Spleen (tissue), 11 donors: Measurements from ENCODE around the gene ACTRT3. TPM values are rescaled to one million over a fixed set of nuclear protein-coding genes. Genes with fewer than 3 reads are reported as not detected.

Experiments used
- DNase-seq: peaks from one replicate; pipeline ENCODE4 v3.0.0-alpha.2; 2020
- H3K27ac ChIP-seq, 8 donors: fragments of 200-600 bp; sonication (generic) in 7 of 8; 1 replicate in 4 of 8; 2 replicates in 4 of 8; pipeline versions ENCODE4 v1.5.0 to v1.8.0; 2016 to 2021; ENCODE audit warnings: inconsistent platforms in 4 of 8, mild to moderate bottlenecking in 4 of 8, moderate library complexity in 1 of 8
- H3K27me3 ChIP-seq, 7 donors: fragments of 200-600 bp; sonication (generic) in 6 of 7; replicated peaks in 1 of 7; 1 replicate in 4 of 7; 2 replicates in 3 of 7; pipeline versions ENCODE4 v1.5.0 to v1.8.0; 2016 to 2021; ENCODE audit warnings: inconsistent platforms in 3 of 7, mild to moderate bottlenecking in 1 of 7
- H3K36me3 ChIP-seq, 6 donors: fragments of 200-600 bp; sonication (generic) in 5 of 6; 1 replicate in 4 of 6; 2 replicates in 2 of 6; pipeline versions ENCODE4 v1.5.0 to v1.8.0; 2016 to 2021; ENCODE audit warnings: inconsistent platforms in 2 of 6
- H3K4me1 ChIP-seq, 6 donors: fragments of 200-600 bp; sonication (generic) in 5 of 6; 1 replicate in 3 of 6; 2 replicates in 3 of 6; pipeline versions ENCODE4 v1.5.0 to v1.8.0; 2016 to 2021; ENCODE audit warnings: inconsistent platforms in 3 of 6
- H3K4me3 ChIP-seq, 8 donors: fragments of 200-600 bp; sonication (generic) in 7 of 8; 1 replicate in 4 of 8; 2 replicates in 4 of 8; pipeline versions ENCODE4 v1.5.0 to v1.8.0; 2016 to 2021; ENCODE audit warnings: inconsistent platforms in 4 of 8, mild to moderate bottlenecking in 4 of 8, moderate library complexity in 2 of 8
- H3K9me3 ChIP-seq, 8 donors: fragments of 200-600 bp; sonication (generic) in 7 of 8; 1 replicate in 4 of 8; 2 replicates in 4 of 8; pipeline versions ENCODE4 v1.5.0 to v1.8.0; 2016 to 2021; ENCODE audit warnings: inconsistent platforms in 4 of 8
- POLR2A ChIP-seq, 3 donors: fragments of 450-650 bp; IDR thresholded peaks; one replicate each; pipeline ENCODE4 v1.5.1; 2017; ENCODE audit warnings: antibody characterized with exemption in 3 of 3, mild to moderate bottlenecking in 1 of 3
- POLR2AphosphoS5 ChIP-seq, 3 donors: sonication (generic); formaldehyde crosslinking; IDR thresholded peaks; one replicate each; pipeline ENCODE4 v1.5.1; 2017; ENCODE audit warnings: antibody characterized with exemption in 3 of 3
- WGBS, 5 donors: extraction: QIAGEN DNeasy Blood & Tissue Kit in 3 of 5; methylation state at CpG; one replicate each; pipeline versions ENCODE4 v1.1.5 to v1.1.7; 2013 to 2018; 5-methylcytosine and 5-hydroxymethylcytosine counted together
- intact Hi-C: fragments of 100-400 bp; cut with DNase I; formaldehyde crosslinking; loops from one replicate; pipeline ENCODE4 v1.15.0; 2023; ENCODE audit warnings: low total_unique reads
- polyA plus RNA-seq, 3 donors: library from polyadenylated mRNA; stranded (reverse); fragments of 200-250 nt; gene quantifications; one replicate each; pipeline ENCODE4 v1.2.1, GENCODE V29; 2013
- total RNA-seq, 7 donors: library from RNA; depleted of rRNA in 3 of 7; stranded (reverse); fragments of >200 nt in 3 of 7; fragmentation: NEBNext Ultra II Directional in 4 of 7; extraction: Animal tissue kit (Norgen Biotek cat#: 25700) in 4 of 7; gene quantifications; one replicate each; pipeline versions ENCODE4 v1.1.0 to v1.2.1, GENCODE V29; 2016 to 2021
- TF ChIP-seq, protein P1 (sequence below), 11 experiments: fragments of 200-600 bp in 7 of 11; fragments of 450-650 bp in 4 of 11; sonication (generic) in 4 of 11; IDR thresholded peaks in 8 of 11; conservative IDR thresholded peaks in 3 of 11; 1 replicate in 7 of 11; 2 replicates in 4 of 11; pipeline versions ENCODE4 v1.4.0 to v1.8.0; 2016 to 2021; ENCODE audit warnings: antibody characterized with exemption in 11 of 11, inconsistent platforms in 4 of 11, mild to moderate bottlenecking in 1 of 11
- donor health status: healthy with polysubstance abuse.
- donor health status: DM: no; HTN: no; CAD: no; lungs with moderate emphysema.
- donor health status: DM: no; HTN: no; CAD: no.
- donor health status: Bipolar disorder and iron deficiency.
- donor health status: healthy.
- donor health status: DM: no; HTN: no; CAD: no.
- donor health status: DM: yes; HTN: yes; CAD: no.

Gene ACTRT3
- total and polyA plus RNA-seq, 10 donors, result 0.29 to 1.5 (median 0.63) TPM

DNA sequence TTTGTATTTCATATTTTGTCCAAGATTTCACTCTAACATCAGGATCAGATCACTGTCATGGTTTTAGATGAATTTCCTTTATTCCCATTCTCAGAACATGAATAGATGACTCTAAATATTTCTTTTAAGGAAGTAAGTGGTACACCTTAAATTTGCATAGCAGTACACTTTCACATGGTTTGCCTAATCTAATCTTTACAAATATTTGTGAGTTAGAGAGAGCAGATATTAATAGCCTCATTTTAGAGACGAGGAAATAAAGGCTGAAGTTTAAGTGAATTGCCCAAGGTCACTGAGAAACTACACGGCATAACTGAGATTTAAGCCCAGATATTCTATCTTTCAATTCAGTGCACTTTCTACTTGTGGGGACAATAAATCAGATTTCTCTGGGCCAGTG lies 18.7 kb downstream of the ACTRT3 start:
- Histone ChIP-seq H3K27me3 (peaks cover 0 to 34% (median 0%) of the 10 kb centered on the region in 7 donors), H3K4me3 (no peak overlapping the region), H3K27ac (no peak overlapping the region), H3K36me3 (no peaks in the 10 kb centered on the region), H3K4me1 (no peaks in the 10 kb centered on the region), H3K9me3 (no peaks in the 10 kb centered on the region)
- intact Hi-C loops, result no loop called here
- no peak for DNase-seq
- TF ChIP-seq POLR2AphosphoS5 (IDR thresholded peaks at IDR 0.05) (no peak), POLR2A (IDR thresholded peaks at IDR 0.05) (no peak)
- TF ChIP-seq, protein P1, sequence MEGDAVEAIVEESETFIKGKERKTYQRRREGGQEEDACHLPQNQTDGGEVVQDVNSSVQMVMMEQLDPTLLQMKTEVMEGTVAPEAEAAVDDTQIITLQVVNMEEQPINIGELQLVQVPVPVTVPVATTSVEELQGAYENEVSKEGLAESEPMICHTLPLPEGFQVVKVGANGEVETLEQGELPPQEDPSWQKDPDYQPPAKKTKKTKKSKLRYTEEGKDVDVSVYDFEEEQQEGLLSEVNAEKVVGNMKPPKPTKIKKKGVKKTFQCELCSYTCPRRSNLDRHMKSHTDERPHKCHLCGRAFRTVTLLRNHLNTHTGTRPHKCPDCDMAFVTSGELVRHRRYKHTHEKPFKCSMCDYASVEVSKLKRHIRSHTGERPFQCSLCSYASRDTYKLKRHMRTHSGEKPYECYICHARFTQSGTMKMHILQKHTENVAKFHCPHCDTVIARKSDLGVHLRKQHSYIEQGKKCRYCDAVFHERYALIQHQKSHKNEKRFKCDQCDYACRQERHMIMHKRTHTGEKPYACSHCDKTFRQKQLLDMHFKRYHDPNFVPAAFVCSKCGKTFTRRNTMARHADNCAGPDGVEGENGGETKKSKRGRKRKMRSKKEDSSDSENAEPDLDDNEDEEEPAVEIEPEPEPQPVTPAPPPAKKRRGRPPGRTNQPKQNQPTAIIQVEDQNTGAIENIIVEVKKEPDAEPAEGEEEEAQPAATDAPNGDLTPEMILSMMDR (IDR thresholded peaks at IDR 0.05 in 8 of 11, conservative IDR thresholded peaks at IDR 0.05 in 3 of 11), result no peak
- WGBS, 5 donors, result 47 to 63% (median 54%) methylated on average over 2 of the region's 2 CpGs

DNA sequence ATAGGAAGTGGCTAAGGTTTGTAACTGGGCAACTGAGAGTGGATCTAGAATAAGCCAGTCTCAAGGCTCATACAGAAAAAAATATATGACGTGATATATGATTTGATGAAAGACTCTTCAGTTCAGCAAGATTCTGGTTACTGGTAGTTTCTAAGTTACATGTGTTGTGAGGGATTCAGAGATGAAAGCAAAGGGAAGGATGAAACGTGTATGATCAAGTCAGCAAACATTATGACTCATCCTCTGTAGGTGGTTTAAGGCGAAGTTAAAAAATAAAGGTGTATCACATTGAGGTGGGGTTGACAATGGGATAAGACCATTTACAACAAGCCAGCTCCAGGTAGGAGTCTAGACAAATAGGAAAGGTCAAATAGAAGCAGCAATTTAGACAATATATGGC lies 20.7 kb downstream of the ACTRT3 start:
- TF ChIP-seq POLR2AphosphoS5 (IDR thresholded peaks at IDR 0.05) (no peak), POLR2A (IDR thresholded peaks at IDR 0.05) (no peak)
- TF ChIP-seq, protein P1 (IDR thresholded peaks at IDR 0.05 in 8 of 11, conservative IDR thresholded peaks at IDR 0.05 in 3 of 11), result no peak
- 65 to 77% (median 68%) methylated on average over 3 of the region's 3 CpGs for WGBS, 5 donors
- H3K27ac ChIP-seq, result no peak overlapping the region
- peaks cover 0 to 31% (median 0%) of the 10 kb centered on the region in 7 donors for H3K27me3 ChIP-seq
- H3K4me1 ChIP-seq, result no peaks in the 10 kb centered on the region
- intact Hi-C loops, result loop anchor here (10.0 kb wide), 1 partner anchor 884 kb away; no protein-coding TSS in a partner anchor
- no peaks in the 10 kb centered on the region for H3K36me3 ChIP-seq
- H3K4me3 ChIP-seq, result no peak overlapping the region
- no peak for DNase-seq
- no peaks in the 10 kb centered on the region for H3K9me3 ChIP-seq

DNA sequence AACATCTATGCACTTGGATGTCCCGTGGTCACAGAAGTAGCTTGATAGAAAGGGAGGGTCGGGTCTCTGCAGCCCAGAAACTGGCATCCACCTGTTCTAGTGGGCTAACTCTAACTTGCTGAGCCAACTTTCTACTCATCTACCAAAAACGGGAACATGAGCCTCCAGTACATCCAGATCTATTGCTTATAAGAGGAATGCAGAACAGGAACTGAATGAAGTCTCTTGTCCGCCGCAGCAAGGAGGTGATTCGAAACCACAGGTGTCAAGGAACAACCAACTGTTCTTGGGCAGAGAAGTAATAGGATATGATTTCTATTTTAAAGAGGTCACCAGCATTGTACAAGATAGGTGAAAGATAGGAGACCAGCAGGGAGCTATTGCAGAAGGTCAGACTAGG lies 22.4 kb downstream of the ACTRT3 start:
- Histone ChIP-seq H3K4me3 (no peak overlapping the region), H3K27me3 (peaks cover 0 to 28% (median 0%) of the 10 kb centered on the region in 7 donors), H3K4me1 (no peaks in the 10 kb centered on the region), H3K36me3 (no peaks in the 10 kb centered on the region), H3K27ac (no peak overlapping the region), H3K9me3 (no peaks in the 10 kb centered on the region)
- no peak for TF ChIP-seq POLR2AphosphoS5 (IDR thresholded peaks at IDR 0.05)
- TF ChIP-seq, protein P1 (IDR thresholded peaks at IDR 0.05 in 8 of 11, conservative IDR thresholded peaks at IDR 0.05 in 3 of 11), result no peak
- no peak for TF ChIP-seq POLR2A (IDR thresholded peaks at IDR 0.05)
- WGBS, 5 donors, result 26 to 57% (median 38%) methylated on average over 6 of the region's 6 CpGs
- no peak for DNase-seq
- intact Hi-C loops, result loop anchor here (10.0 kb wide), 1 partner anchor 882 kb away; no protein-coding TSS in a partner anchor

DNA sequence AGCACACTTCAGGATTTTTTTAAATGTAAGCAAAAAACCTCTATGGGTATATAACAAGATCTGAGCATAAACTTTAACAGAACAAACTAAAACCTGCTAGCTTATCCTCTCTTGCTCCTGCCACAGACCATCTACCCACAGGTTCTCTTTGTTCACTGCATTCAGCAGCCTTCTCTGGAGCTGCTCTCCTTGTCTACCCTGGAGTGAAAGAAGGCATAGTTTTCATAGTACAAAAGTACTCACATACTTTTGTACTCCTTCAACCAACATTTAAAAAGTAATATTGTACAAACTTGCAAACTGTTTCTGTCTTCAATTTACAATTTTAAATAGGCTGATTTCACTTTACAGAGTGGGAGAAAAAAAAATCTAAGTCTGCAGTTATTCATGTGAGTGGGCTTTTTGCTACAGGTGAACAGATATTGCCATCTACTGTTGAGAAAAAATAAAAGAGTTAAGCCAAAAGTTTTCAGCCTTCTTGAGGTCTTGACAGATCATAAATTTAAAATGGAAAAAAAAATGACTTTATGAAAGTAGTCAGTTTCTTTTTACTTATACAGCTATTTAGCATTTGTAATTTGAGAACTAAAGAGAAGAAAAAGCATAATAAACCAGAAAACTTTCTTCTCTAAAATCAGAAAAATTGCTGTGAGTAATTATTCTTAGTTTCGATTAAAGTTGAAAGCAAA lies 24.9 kb downstream of the ACTRT3 start:
- peaks cover 0 to 21% (median 0%) of the 10 kb centered on the region in 7 donors for H3K27me3 ChIP-seq
- no peak overlapping the region for H3K27ac ChIP-seq
- intact Hi-C loops, result loop anchor here (10.0 kb wide), 1 partner anchor 880 kb away; no protein-coding TSS in a partner anchor
- no peak overlapping the region for H3K4me3 ChIP-seq
- TF ChIP-seq, protein P1 (IDR thresholded peaks at IDR 0.05 in 8 of 11, conservative IDR thresholded peaks at IDR 0.05 in 3 of 11), result peak in 1 of 11 experiments; percentile 7
- no peak for TF ChIP-seq POLR2A (IDR thresholded peaks at IDR 0.05)
- DNase-seq, result no peak
- no peaks in the 10 kb centered on the region for H3K36me3 ChIP-seq
- no peaks in the 10 kb centered on the region for H3K4me1 ChIP-seq
- no peaks in the 10 kb centered on the region for H3K9me3 ChIP-seq
- WGBS, 5 donors, result 0 to 84% (median 42%) methylated on average over 1 of the region's 1 CpG
